Measurements from ENCODE around the gene TULP4.
"Not testable (repeated sequence)": the region's sequence is repeated elsewhere in the genome, so short reads cannot be mapped to it uniquely, and the experiment has no call there.

Gene TULP4

DNA sequence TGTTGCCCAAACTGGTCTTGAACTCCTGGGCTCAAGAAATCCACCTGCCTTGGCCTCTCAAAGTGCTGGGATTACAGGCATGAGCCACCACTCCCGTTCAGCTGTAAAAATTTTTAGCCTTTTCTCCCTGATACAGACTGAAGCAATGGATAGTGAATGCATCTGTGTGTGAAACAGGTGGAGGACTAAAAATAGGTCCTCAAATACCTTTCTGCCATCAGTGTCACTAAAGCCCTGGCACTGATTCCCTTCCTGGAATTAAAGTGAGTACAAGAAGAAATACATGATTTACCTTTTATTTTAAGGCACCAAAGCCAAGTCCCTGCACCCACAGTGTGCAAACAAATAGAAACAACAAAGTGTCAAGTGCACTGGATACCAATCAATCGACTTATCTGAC lies 25.1 kb downstream of the TULP4 start:
- Histone ChIP-seq H3K4me1 (ENCODE audit: insufficient read depth, insufficient read length) (no peaks in the 10 kb centered on the region), H3K36me3 (ENCODE audit: insufficient read depth, insufficient read length, low read length) (peaks cover 3% of the 10 kb centered on the region), H3K4me3 (ENCODE audit: insufficient read length, low read depth) (no peak overlapping the region), H3K9me3 (ENCODE audit: insufficient read depth, low read length) (no peaks in the 10 kb centered on the region; the same call in 1 of the 2 replicates), H3K9ac (ENCODE audit: insufficient read length, low read depth) (no peak overlapping the region), H3K27me3 (ENCODE audit: insufficient read depth, insufficient read length) (no peaks in the 10 kb centered on the region)
- TF ChIP-seq YY1 (IDR thresholded peaks at IDR 0.05; ENCODE audit: insufficient read depth, insufficient read length): no peak
- no peak for TF ChIP-seq SUZ12 (IDR thresholded peaks at IDR 0.05; ENCODE audit: extremely low read depth, insufficient read depth, insufficient read length)
- TF ChIP-seq ZNF274 (IDR thresholded peaks at IDR 0.05; ENCODE audit: low read depth, low read length): no peak
- DNase-seq (ENCODE audit: low read depth, low spot score): no peak

DNA sequence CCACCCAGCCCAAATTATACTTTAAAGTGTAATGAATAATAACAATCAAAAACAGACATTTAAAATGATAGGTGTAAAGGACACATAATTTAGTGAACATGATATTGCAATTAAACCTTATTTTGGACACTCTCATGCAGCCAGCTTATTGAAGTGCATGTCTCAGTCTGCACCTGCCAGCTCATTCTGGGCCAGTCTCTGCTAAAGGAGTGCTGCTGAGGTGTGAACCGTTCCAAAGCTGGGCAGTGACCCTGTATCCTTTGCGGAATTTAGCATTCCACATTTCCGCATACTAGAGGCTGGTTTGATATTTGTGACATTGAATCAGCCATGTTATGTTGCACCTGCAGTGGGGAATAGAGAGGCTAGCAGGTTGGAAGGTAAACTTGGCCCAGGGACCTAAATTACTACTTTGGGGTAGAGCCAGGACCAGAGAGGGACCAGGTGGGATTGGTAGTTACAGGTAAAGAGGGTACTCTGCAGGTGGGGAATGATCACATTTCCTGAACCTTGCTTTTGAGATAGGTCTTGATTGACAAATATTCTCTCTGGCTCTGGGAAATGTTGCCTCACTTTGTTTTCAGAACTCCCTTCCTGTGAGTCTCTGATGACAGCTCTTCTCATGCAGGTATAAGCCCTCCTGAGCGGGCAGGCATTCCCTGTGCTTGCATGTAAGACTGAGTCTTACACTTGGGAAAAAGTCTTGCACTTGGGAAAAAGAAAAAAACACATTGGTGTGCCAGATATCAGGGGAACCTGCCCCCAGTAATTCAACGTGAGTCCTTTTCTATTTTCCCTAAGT lies 26.2 kb downstream of the TULP4 start:
- no peak overlapping the region for H3K9ac ChIP-seq (ENCODE audit: insufficient read length, low read depth)

DNA sequence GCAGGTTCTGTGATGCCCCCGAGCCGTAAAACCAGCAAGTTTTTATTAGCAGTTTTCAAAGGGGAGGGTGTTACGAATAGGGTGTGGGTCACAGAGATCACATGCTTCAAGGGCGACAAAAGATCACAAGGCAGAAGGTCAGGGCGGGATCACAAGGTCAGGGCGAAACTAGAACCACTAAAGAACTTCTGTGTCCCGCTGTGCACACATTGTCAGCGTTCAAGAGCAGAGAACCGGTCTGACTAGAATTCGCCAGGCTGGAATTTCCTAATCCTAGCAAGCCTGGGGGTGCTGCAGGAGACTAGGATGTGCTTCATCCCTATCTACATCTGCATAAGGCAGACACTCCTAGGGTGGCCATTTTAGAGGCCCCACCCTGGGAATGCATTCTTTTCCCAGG lies 26.9 kb downstream of the TULP4 start:
- not testable (repeated sequence) for H3K4me1 ChIP-seq (ENCODE audit: insufficient read depth, insufficient read length); H3K36me3 ChIP-seq (ENCODE audit: insufficient read depth, insufficient read length, low read length); H3K9me3 ChIP-seq (ENCODE audit: insufficient read depth, low read length); H3K4me3 ChIP-seq (ENCODE audit: insufficient read length, low read depth); H3K9ac ChIP-seq (ENCODE audit: insufficient read length, low read depth); H3K27me3 ChIP-seq (ENCODE audit: insufficient read depth, insufficient read length); DNase-seq (ENCODE audit: low read depth, low spot score)

More for the DNA sequence above, 26.2 kb downstream of the TULP4 start:
- Histone ChIP-seq H3K9me3 (ENCODE audit: insufficient read depth, low read length) (no peaks in the 10 kb centered on the region), H3K36me3 (ENCODE audit: insufficient read depth, insufficient read length, low read length) (no peaks in the 10 kb centered on the region), H3K4me3 (ENCODE audit: insufficient read length, low read depth) (no peak overlapping the region), H3K4me1 (ENCODE audit: insufficient read depth, insufficient read length) (no peaks in the 10 kb centered on the region), H3K27me3 (ENCODE audit: insufficient read depth, insufficient read length) (no peaks in the 10 kb centered on the region)
- no peak for DNase-seq (ENCODE audit: low read depth, low spot score)
- no peak for TF ChIP-seq SUZ12 (IDR thresholded peaks at IDR 0.05; ENCODE audit: extremely low read depth, insufficient read depth, insufficient read length)
- TF ChIP-seq YY1 (IDR thresholded peaks at IDR 0.05; ENCODE audit: insufficient read depth, insufficient read length): no peak
- TF ChIP-seq ZNF274 (IDR thresholded peaks at IDR 0.05; ENCODE audit: low read depth, low read length): no peak

DNA sequence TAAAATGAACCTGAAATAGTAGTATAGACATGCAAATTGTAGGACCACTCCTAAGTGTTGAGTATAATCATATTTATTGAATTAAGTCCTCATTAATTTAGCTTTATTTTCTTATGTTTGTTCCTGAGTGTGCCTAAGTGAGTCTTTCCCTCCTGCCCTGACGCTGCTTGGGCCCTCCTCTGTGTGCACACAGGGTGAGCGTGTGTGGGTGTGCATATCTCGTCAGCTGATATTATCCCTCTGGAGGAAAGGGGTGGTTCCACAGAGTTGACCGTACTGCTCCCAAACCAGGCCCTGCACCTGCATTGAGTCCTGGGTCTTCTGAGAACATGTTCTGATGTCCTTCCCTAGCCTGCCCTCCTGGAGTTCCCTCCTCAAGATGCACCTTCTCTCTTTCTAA lies 28.0 kb downstream of the TULP4 start:
- H3K4me1 ChIP-seq (ENCODE audit: insufficient read depth, insufficient read length): no peaks in the 10 kb centered on the region
- H3K9me3 ChIP-seq (ENCODE audit: insufficient read depth, low read length): peaks cover 7% of the 10 kb centered on the region; the same call in 1 of the 2 replicates
- no peak overlapping the region for H3K4me3 ChIP-seq (ENCODE audit: insufficient read length, low read depth)
- H3K27me3 ChIP-seq (ENCODE audit: insufficient read depth, insufficient read length): no peaks in the 10 kb centered on the region
- no peak for TF ChIP-seq SUZ12 (IDR thresholded peaks at IDR 0.05; ENCODE audit: extremely low read depth, insufficient read depth, insufficient read length)
- TF ChIP-seq ZNF274 (IDR thresholded peaks at IDR 0.05; ENCODE audit: low read depth, low read length): no peak
- TF ChIP-seq YY1 (IDR thresholded peaks at IDR 0.05; ENCODE audit: insufficient read depth, insufficient read length): no peak
- H3K36me3 ChIP-seq (ENCODE audit: insufficient read depth, insufficient read length, low read length): no peaks in the 10 kb centered on the region
- no peak for DNase-seq (ENCODE audit: low read depth, low spot score)
- no peak overlapping the region for H3K9ac ChIP-seq (ENCODE audit: insufficient read length, low read depth)

DNA sequence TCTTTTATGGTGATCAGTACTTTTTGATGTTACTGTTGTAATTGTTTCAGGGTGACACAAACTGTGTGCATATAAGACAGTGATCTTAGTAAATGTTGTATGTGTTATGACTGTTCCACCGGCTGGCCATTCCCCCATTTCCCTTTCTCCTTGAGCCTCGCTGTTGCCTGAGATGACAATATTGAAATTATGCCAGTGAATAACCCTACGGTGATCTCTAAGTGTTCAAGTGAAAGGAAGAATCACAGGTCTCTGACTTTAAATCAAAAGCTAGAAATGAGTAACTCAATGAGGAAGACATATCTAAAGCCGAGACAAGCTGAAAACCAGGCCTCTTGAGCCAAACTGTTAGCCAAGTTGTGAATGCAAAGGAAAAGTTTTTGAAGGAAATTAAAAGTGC lies 32.3 kb downstream of the TULP4 start:
- no peaks in the 10 kb centered on the region for H3K36me3 ChIP-seq (ENCODE audit: insufficient read depth, insufficient read length, low read length)

DNA sequence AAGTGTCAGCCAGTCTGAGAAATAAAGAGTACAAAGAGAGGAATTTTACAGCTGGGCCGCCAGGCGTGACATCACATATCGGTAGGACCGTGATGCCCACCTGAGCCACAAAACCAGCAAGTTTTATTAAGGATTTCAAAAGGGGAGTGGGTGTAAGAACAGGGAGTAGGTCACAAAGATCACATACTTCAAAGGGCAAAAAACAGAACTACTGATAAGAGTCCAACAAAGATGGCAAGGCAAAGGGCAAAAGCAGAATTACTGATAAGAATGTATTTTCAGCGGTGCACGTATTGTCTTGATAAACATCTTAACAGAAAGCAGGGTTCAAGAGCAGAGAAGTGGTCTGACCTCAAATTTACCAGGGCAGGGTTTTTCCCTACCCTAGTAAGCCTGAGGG lies 33.2 kb downstream of the TULP4 start:
- not testable (repeated sequence) for H3K36me3 ChIP-seq (ENCODE audit: insufficient read depth, insufficient read length, low read length); H3K4me1 ChIP-seq (ENCODE audit: insufficient read depth, insufficient read length); H3K27me3 ChIP-seq (ENCODE audit: insufficient read depth, insufficient read length); H3K9ac ChIP-seq (ENCODE audit: insufficient read length, low read depth); H3K4me3 ChIP-seq (ENCODE audit: insufficient read length, low read depth); DNase-seq (ENCODE audit: low read depth, low spot score)
- peaks cover 43% of the 10 kb centered on the region for H3K9me3 ChIP-seq (ENCODE audit: insufficient read depth, low read length)

More for the DNA sequence above, 32.3 kb downstream of the TULP4 start:
- H3K9ac ChIP-seq (ENCODE audit: insufficient read length, low read depth): no peak overlapping the region
- H3K4me3 ChIP-seq (ENCODE audit: insufficient read length, low read depth): no peak overlapping the region
- no peaks in the 10 kb centered on the region for H3K27me3 ChIP-seq (ENCODE audit: insufficient read depth, insufficient read length)
- DNase-seq (ENCODE audit: low read depth, low spot score): no peak
- no peaks in the 10 kb centered on the region for H3K4me1 ChIP-seq (ENCODE audit: insufficient read depth, insufficient read length)
- peaks cover 41% of the 10 kb centered on the region for H3K9me3 ChIP-seq (ENCODE audit: insufficient read depth, low read length)
- no peak for TF ChIP-seq YY1 (IDR thresholded peaks at IDR 0.05; ENCODE audit: insufficient read depth, insufficient read length)
- TF ChIP-seq ZNF274 (IDR thresholded peaks at IDR 0.05; ENCODE audit: low read depth, low read length): no peak
- no peak for TF ChIP-seq SUZ12 (IDR thresholded peaks at IDR 0.05; ENCODE audit: extremely low read depth, insufficient read depth, insufficient read length)

DNA sequence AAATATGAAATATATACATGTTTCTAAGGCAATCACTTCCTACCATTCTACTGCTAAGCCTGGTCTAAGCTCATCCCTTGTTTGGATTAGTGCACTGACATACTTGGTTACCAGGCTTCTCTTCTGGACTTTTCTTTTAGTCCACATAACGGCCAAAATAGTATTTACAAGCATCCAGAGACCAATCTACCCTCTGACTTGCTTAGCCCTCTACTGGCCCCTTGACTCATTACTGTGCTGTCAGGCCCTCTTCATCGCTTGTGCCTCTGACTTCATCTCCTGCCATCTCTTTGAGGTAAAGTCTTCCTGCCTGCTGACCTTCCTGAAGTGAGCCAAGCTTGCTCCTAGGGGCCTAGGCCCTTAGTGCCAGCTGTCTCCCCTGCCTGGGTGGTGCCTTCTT lies 35.1 kb downstream of the TULP4 start:
- DNase-seq (ENCODE audit: low read depth, low spot score): no peak
- no peak overlapping the region for H3K9ac ChIP-seq (ENCODE audit: insufficient read length, low read depth)
- no peaks in the 10 kb centered on the region for H3K4me1 ChIP-seq (ENCODE audit: insufficient read depth, insufficient read length)
- peaks cover 60% of the 10 kb centered on the region for H3K9me3 ChIP-seq (ENCODE audit: insufficient read depth, low read length)
- no peaks in the 10 kb centered on the region for H3K27me3 ChIP-seq (ENCODE audit: insufficient read depth, insufficient read length)
- no peak overlapping the region for H3K4me3 ChIP-seq (ENCODE audit: insufficient read length, low read depth)
- no peak for TF ChIP-seq SUZ12 (IDR thresholded peaks at IDR 0.05; ENCODE audit: extremely low read depth, insufficient read depth, insufficient read length)
- TF ChIP-seq YY1 (IDR thresholded peaks at IDR 0.05; ENCODE audit: insufficient read depth, insufficient read length): no peak
- TF ChIP-seq ZNF274 (IDR thresholded peaks at IDR 0.05; ENCODE audit: low read depth, low read length): no peak
- no peaks in the 10 kb centered on the region for H3K36me3 ChIP-seq (ENCODE audit: insufficient read depth, insufficient read length, low read length)

DNA sequence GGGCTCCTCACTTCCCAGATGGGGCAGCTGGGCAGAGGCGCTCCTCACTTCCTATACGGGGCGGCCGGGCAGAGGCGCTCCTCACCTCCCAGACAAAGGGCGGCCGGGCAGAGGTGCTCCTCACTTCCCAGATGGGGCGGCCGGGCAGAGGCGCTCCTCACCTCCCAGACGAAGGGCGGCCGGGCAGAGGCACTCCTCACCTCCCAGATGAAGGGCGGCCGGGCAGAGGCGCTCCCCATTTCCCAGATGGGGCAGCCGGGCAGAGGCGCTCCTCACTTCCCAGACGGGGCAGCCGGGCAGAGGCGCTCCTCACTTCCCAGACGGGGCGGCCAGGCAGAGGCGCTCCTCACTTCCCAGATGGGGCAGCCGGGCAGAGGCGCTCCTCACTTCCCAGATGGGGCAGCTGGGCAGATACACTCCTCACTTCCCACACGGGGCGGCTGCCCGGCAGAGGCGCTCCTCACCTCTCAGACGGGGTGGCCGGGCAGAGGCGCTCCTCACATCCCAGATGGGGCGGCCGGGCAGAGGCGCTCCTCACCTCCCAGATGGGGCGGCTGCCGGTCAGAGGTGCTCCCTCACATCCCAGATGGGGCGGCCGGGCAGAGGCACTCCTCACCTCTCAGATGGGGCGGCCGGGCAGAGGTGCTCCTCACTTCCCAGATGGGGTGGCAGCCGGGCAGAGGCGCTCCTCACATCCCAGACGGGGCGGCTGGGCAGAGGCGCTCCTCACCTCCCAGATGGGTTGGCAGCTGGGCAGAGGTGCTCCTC lies 36.7 kb downstream of the TULP4 start:
- H3K4me1 ChIP-seq (ENCODE audit: insufficient read depth, insufficient read length); DNase-seq (ENCODE audit: low read depth, low spot score); H3K27me3 ChIP-seq (ENCODE audit: insufficient read depth, insufficient read length); H3K4me3 ChIP-seq (ENCODE audit: insufficient read length, low read depth); H3K36me3 ChIP-seq (ENCODE audit: insufficient read depth, insufficient read length, low read length); H3K9ac ChIP-seq (ENCODE audit: insufficient read length, low read depth): not testable (repeated sequence)
- peaks cover 60% of the 10 kb centered on the region for H3K9me3 ChIP-seq (ENCODE audit: insufficient read depth, low read length)

DNA sequence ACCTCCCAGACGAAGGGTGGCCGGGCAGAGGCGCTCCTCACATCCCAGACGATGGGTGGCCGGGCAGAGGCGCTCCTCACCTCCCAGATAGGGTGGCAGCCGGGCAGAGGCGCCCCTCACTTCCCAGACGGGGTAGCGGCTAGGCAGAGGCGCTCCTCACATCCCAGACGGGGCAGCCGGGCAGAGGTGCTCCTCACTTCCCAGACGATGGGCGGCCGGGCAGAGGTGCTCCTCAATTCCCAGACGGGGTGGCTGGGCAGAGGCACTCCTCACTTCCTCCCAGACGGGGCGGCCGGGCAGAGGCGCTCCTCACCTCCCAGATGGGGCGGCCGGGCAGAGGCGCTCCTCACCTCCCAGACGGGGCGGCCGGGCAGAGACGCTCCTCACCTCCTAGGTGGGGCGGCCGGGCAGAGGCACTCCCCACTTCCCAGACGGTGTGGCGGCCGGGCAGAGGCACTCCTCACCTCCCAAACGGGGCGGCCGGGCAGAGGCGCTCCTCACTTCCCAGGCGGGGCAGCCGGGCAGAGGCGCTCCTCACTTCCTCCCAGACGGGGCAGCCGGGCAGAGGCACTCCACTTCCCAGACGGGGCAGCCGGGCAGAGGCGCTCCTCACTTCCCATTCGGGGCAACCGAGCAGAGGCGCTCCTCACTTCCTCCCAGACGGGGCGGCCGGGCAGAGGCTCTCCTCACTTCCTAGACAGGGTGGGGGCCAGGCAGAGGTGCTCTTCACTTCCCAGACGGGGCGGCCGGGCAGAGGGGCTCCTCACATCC lies 37.4 kb downstream of the TULP4 start:
- H3K36me3 ChIP-seq (ENCODE audit: insufficient read depth, insufficient read length, low read length); H3K4me1 ChIP-seq (ENCODE audit: insufficient read depth, insufficient read length); DNase-seq (ENCODE audit: low read depth, low spot score); H3K27me3 ChIP-seq (ENCODE audit: insufficient read depth, insufficient read length); H3K4me3 ChIP-seq (ENCODE audit: insufficient read length, low read depth); H3K9ac ChIP-seq (ENCODE audit: insufficient read length, low read depth): not testable (repeated sequence)
- peaks cover 56% of the 10 kb centered on the region for H3K9me3 ChIP-seq (ENCODE audit: insufficient read depth, low read length)

DNA sequence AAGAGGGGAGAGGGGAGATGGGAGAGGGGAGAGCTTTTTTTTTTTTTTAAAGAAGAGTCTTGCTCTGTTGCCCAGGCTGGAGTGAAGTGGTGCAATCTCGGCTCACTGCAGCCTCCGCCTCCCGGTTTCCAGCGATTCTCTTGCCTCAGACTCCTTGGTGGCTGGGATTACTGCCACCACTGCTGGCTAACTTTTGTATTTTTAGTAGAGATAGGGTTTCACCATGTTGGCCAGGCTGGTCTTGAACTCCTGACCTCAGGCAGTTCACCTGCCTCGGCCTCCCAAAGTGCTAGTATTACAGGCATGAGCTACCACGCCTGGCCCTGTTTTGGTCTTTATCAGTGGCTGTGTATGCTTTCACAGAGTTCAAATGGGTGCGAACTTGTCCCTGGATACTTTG lies 38.5 kb downstream of the TULP4 start:
- not testable (repeated sequence) for DNase-seq (ENCODE audit: low read depth, low spot score); H3K4me1 ChIP-seq (ENCODE audit: insufficient read depth, insufficient read length); H3K4me3 ChIP-seq (ENCODE audit: insufficient read length, low read depth); H3K36me3 ChIP-seq (ENCODE audit: insufficient read depth, insufficient read length, low read length); H3K9ac ChIP-seq (ENCODE audit: insufficient read length, low read depth); H3K27me3 ChIP-seq (ENCODE audit: insufficient read depth, insufficient read length)
- H3K9me3 ChIP-seq (ENCODE audit: insufficient read depth, low read length): peaks cover 48% of the 10 kb centered on the region

Data from NT2/D1 (cell line).